GM12891 (cell line): ENCODE results near the gene MYOM1.

Experiments
- PAX5 ChIP-seq: IDR thresholded peaks from 2 replicates; pipeline ENCODE4 v1.6.1; 2011; ENCODE audit warnings: low read length, moderate library complexity, mild to moderate bottlenecking; ENCODE audit not compliant: insufficient read depth, severe bottlenecking
- POLR2A ChIP-seq: IDR thresholded peaks from 2 replicates; pipeline ENCODE4 v1.6.1; 2011; ENCODE audit warnings: low read depth, low read length, control low read depth
- POLR2AphosphoS5 ChIP-seq: IDR thresholded peaks from 2 replicates; pipeline ENCODE4 v1.6.1; 2011; ENCODE audit warnings: low read depth, low read length, control low read depth
- POU2F2 ChIP-seq: IDR thresholded peaks from 2 replicates; pipeline ENCODE4 v1.6.1; 2011; ENCODE audit warnings: low read depth, mild to moderate bottlenecking, control low read depth, low read length, moderate library complexity
- SPI1 ChIP-seq: IDR thresholded peaks from 2 replicates; pipeline ENCODE4 v1.6.1; 2011; ENCODE audit warnings: low read depth, low read length, control low read depth
- TAF1 ChIP-seq: IDR thresholded peaks from 2 replicates; pipeline ENCODE4 v1.6.1; 2011; ENCODE audit warnings: low read depth, low read length, control low read depth

DNA sequence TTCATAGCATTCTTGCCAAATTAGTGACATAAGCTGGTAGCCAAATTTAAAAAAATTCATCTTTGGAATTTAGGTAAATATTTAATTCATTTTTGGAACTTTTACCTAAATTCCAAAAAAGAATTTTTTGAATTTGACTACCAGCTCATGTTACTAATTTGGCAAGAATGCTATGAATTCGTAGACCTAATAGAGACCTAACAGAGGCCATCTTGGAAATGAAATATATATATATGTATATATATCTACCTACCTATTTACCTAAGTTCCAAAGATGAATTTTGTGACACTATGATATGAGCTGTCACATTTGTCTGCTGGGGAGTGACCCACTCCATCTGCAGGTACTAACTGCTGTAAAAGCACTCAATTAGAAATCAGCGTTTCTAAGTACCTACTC is 65.6 kb downstream of the MYOM1 start:
- TF ChIP-seq POLR2AphosphoS5 = no peak
- TF ChIP-seq TAF1 = no peak
- TF ChIP-seq SPI1 = no peak
- no peak for TF ChIP-seq POLR2A
- no peak for TF ChIP-seq POU2F2
- TF ChIP-seq PAX5 = no peak
